Psoas muscle (tissue), 8 donors: ENCODE results near the gene NPEPL1. TPM values are rescaled to one million over a fixed set of nuclear protein-coding genes. Genes with fewer than 3 reads are reported as not detected.

Source experiments
- ATAC-seq, 4 donors: fragments of 200-7000 bp; cut with Tn5 transposase; one replicate each; pipeline ENCODE4 v1.9.1; 2020; ENCODE audit warnings: moderate library complexity in 3 of 4, mild to moderate bottlenecking in 2 of 4
- DNase-seq, 2 donors: peaks; one replicate each; pipeline ENCODE4 v3.0.0-alpha.2; 2020
- H3K27ac ChIP-seq: fragments of 200-600 bp; one replicate; pipeline ENCODE4 v1.8.0; 2022
- H3K27me3 ChIP-seq, 3 donors: fragments of 200-600 bp in 1 of 3; one replicate each; pipeline versions ENCODE4 v1.6.1 to v1.8.0; 2013 to 2022; ENCODE audit warnings: low read length in 2 of 3, mild to moderate bottlenecking in 2 of 3, moderate library complexity in 1 of 3; ENCODE audit not compliant: insufficient read depth in 3 of 3
- H3K36me3 ChIP-seq, 2 donors: fragments of 200-600 bp in 1 of 2; one replicate each; pipeline versions ENCODE4 v1.6.1 to v1.8.0; 2013 to 2022; ENCODE audit warnings: low read depth in 1 of 2, mild to moderate bottlenecking in 1 of 2, moderate library complexity in 1 of 2; ENCODE audit not compliant: insufficient read depth in 1 of 2
- H3K4me1 ChIP-seq: fragments of 200-600 bp; one replicate; pipeline ENCODE4 v1.8.0; 2022
- H3K4me3 ChIP-seq: fragments of 200-600 bp; one replicate; pipeline ENCODE4 v1.8.0; 2022; ENCODE audit warnings: mild to moderate bottlenecking
- H3K9me3 ChIP-seq: fragments of 200-600 bp; one replicate; pipeline ENCODE4 v1.8.0; 2022
- WGBS, 3 donors: extraction: QIAGEN DNeasy Blood & Tissue Kit; methylation state at CpG; one replicate each; pipeline versions ENCODE4 v1.1.6 to v1.1.7; 2013; 5-methylcytosine and 5-hydroxymethylcytosine counted together
- intact Hi-C, 2 donors: fragments of 100-400 bp; cut with DNase I; formaldehyde crosslinking; loops; one replicate each; pipeline versions ENCODE4 v1.11.0 to v1.14.2; 2022
- polyA plus RNA-seq, 3 donors: library from polyadenylated mRNA; stranded (reverse); fragments of 200-250 nt; gene quantifications; one replicate each; pipeline ENCODE4 v1.2.3, GENCODE V29; 2013
- total RNA-seq, 4 donors: library from RNA; stranded (reverse); fragmentation: NEBNext Ultra II Directional in 2 of 4; extraction: Animal tissue kit (Norgen Biotek cat#: 25700) in 2 of 4; gene quantifications; one replicate each; pipeline versions ENCODE4 v1.2.1 to v1.2.4, GENCODE V29; 2021 to 2023
- TF ChIP-seq, protein P1 (sequence below): fragments of 200-600 bp; IDR thresholded peaks from one replicate; pipeline ENCODE4 v1.8.0; 2022; ENCODE audit warnings: antibody characterized with exemption
- donor health status: healthy with polysubstance abuse.
- donor health status: DM: no; HTN: no; CAD: no; lungs with moderate emphysema.
- donor health status: Bipolar disorder and iron deficiency.
- donor health status: healthy.
- donor health status: DM: yes; HTN: yes; CAD: no.
- donor health status: DM: no; HTN: no; CAD: no.
- donor health status: DM: no; HTN: no; CAD: no.
- donor health status: DM: yes; HTN: yes; CAD: no.

The NPEPL1 gene
- total and polyA plus RNA-seq, 7 donors: 18.4 to 52.3 (median 36.0) TPM

DNA sequence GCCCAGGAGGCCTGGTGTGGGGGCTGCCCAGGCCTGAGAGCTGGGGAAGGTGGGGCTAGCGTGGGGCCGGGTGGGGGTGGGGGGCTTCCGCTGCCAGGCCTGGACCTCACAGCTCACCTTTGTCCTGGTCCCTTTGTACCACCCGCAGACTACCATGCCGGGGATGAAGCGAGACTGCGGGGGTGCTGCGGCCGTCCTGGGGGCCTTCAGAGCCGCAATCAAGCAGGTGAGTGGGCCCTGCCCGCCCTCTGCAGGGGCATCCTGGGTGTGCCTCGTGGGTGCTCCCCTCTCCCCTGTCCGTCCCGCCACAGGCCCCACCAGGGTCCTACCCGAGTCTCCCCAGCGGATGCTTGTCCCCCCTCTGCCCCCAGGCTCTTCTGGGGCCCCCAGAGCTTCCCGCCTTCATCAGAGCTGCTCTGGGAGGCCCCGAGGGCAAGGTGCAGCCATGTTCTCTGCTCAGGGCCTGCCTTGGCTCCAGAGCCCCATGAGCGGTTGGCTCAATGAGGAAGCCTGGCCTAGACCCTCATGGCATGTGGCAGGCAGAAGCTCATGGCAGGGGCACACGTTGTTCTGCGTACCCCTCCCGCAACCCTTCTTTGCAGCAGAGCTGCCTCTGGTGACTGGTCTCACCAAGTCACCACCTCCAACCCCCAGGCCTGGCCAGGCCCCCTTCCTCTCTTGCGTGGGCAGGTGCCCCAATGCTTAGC lies 14.5 kb downstream of the NPEPL1 start:
- DNase-seq: peak in 1 of 2 donors; percentile 28
- Histone ChIP-seq H3K27me3 (no peaks in the 10 kb centered on the region), H3K9me3 (no peaks in the 10 kb centered on the region), H3K27ac (no peak overlapping the region), H3K4me1 (no peaks in the 10 kb centered on the region), H3K4me3 (no peak overlapping the region), H3K36me3 (peaks cover 0 to 66% of the 10 kb centered on the region in 2 donors)
- WGBS, 3 donors: 96 to 98% (median 96%) methylated on average over 16 to 23 of the region's 23 CpGs
- TF ChIP-seq, protein P1, sequence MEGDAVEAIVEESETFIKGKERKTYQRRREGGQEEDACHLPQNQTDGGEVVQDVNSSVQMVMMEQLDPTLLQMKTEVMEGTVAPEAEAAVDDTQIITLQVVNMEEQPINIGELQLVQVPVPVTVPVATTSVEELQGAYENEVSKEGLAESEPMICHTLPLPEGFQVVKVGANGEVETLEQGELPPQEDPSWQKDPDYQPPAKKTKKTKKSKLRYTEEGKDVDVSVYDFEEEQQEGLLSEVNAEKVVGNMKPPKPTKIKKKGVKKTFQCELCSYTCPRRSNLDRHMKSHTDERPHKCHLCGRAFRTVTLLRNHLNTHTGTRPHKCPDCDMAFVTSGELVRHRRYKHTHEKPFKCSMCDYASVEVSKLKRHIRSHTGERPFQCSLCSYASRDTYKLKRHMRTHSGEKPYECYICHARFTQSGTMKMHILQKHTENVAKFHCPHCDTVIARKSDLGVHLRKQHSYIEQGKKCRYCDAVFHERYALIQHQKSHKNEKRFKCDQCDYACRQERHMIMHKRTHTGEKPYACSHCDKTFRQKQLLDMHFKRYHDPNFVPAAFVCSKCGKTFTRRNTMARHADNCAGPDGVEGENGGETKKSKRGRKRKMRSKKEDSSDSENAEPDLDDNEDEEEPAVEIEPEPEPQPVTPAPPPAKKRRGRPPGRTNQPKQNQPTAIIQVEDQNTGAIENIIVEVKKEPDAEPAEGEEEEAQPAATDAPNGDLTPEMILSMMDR: no peak
- ATAC-seq: no peak
- intact Hi-C loops: no loop called here

DNA sequence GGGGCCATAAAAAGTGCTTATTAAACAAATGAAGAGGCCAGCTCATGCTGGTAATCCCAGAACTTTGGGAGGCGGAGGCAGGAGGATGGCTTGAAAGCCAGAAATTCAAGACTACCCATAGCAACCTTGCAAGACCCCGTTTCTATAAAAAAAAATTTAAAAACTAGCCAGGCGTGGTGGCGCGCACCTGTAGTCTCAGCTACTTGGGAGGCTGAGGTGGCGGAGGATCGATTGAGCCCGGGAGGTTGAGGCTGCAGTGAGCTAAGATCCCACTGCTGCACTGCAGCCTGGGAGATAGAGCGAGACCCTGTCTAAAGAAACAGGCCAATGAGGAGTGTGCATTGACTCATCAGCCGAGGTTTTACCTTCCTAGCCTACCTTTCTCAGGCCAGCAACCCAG lies 15.2 kb downstream of the NPEPL1 start:
- H3K9me3 ChIP-seq: no peaks in the 10 kb centered on the region
- H3K4me3 ChIP-seq: no peak overlapping the region
- no peak overlapping the region for H3K27ac ChIP-seq
- TF ChIP-seq, protein P1: no peak
- H3K27me3 ChIP-seq: no peaks in the 10 kb centered on the region
- 96 to 98% (median 97%) methylated on average over 10 of the region's 10 CpGs for WGBS, 3 donors
- intact Hi-C loops: no loop called here
- ATAC-seq (no peak), DNase-seq (no peak)
- H3K36me3 ChIP-seq: peaks cover 0 to 63% of the 10 kb centered on the region in 2 donors
- H3K4me1 ChIP-seq: no peaks in the 10 kb centered on the region

DNA sequence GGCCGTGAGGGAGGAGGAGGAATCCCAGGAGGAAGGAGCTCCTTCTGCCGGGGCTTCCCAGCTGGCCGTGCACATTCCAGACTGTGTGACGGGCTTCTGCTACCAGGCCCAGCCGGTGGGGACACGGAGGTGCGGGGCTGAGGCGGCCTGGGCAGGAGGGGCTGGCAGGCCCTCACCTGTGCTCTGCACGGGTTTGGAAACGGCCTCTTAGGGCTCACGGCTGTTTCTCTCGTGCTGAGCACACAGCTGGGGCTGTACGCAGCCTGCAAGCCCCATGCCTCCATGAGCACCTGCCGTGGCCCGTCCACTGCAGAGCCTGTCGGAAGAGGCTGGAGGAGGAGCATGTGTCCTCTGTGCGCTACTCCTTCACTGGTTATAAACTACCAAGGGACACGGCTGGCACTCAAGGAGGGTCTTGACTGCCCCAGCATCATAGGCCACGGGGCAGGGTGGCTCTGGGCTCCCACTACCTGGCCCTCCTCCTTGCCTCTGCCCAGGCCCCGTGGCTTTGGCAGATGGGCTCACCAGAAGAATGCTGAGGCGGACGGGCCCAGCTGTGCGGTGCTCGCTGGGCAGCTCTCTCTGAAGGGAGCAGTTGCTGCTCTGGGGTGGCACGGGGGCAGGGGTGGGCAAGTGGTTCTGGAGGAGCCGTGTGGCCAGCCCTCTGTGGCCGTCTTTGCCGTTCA lies 15.8 kb downstream of the NPEPL1 start:
- Histone ChIP-seq H3K27me3 (no peaks in the 10 kb centered on the region), H3K27ac (no peak overlapping the region), H3K36me3 (peaks cover 0 to 58% of the 10 kb centered on the region in 2 donors), H3K4me1 (no peaks in the 10 kb centered on the region), H3K4me3 (no peak overlapping the region), H3K9me3 (no peaks in the 10 kb centered on the region)
- intact Hi-C loops: no loop called here
- DNase-seq (peak in 1 of 2 donors; percentile 41), ATAC-seq (no peak)
- WGBS, 3 donors: 73 to 77% (median 76%) methylated on average over 28 of the region's 28 CpGs
- TF ChIP-seq, protein P1: no peak

DNA sequence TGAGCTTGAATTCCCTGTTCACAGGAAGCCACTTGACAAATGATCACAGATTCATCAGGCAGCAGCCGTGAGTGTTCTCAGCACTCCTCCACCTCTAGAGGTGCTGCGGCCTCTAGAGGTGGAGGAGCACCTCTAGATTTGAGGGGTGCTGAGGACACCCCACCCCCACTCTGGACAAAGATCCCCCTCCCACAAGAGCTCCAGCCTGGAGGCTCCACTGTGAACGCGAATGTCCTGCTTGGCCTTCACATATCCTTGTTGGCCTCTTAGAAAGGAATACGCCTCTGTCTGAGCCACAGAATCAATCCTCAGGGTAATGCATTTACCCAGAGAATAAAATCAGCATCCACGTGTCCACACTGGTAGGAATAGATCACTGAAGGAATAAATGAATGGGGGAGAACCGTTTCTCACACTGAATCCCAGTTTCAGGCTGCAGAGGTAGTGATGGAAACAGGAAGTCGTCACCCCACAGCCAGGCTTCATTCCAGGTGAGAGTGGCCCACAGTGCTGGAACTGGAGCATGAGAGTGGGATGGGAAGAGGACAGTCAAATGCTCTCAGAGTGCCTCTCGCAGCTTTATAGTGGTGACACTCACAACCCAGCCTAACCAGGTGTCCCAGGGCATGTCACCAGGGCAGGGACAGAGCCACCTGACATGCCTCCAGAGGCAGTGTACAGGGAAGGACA lies 16.6 kb downstream of the NPEPL1 start:
- H3K27ac ChIP-seq: no peak overlapping the region
- H3K4me1 ChIP-seq: no peaks in the 10 kb centered on the region
- ATAC-seq (no peak), DNase-seq (no peak)
- H3K9me3 ChIP-seq: no peaks in the 10 kb centered on the region
- no peaks in the 10 kb centered on the region for H3K27me3 ChIP-seq
- 83 to 86% (median 86%) methylated on average over 9 of the region's 9 CpGs for WGBS, 3 donors
- peaks cover 0 to 56% of the 10 kb centered on the region in 2 donors for H3K36me3 ChIP-seq
- intact Hi-C loops: no loop called here
- TF ChIP-seq, protein P1: no peak
- H3K4me3 ChIP-seq: no peak overlapping the region
